Pancreas (tissue), 10 donors: ENCODE results near the gene BHLHA15. TPM values are rescaled to one million over a fixed set of nuclear protein-coding genes. Genes with fewer than 3 reads are reported as not detected.
A peak's percentile ranks its signal among the peaks of the same experiment; 100 is the strongest.

Experiments used
- ATAC-seq, 4 donors: fragments of 200-7000 bp; cut with Tn5 transposase; one replicate each; pipeline versions ENCODE4 v1.8.0 to v1.9.1; 2020; ENCODE audit warnings: mild to moderate bottlenecking in 4 of 4, moderate library complexity in 4 of 4
- DNase-seq, 6 donors: peaks; one replicate each; pipeline ENCODE4 v3.0.0-alpha.2; 2020
- FAIRE-seq: peaks from 2 replicates; lab custom pipeline; 2012; peaks lifted over from hg19 to GRCh38; lab: Jason Lieb, UNC
- H3K27ac ChIP-seq, 4 donors: fragments of 200-600 bp; sonication (generic); 1 replicate in 3 of 4; 2 replicates in 1 of 4; pipeline versions ENCODE4 v1.5.0 to v1.8.0; 2020
- H3K27me3 ChIP-seq, 4 donors: fragments of 200-600 bp; one replicate each; pipeline ENCODE4 v1.8.0; 2021
- H3K36me3 ChIP-seq, 3 donors: fragments of 200-600 bp; sonication (generic) in 1 of 3; one replicate each; pipeline versions ENCODE4 v1.5.0 to v1.8.0; 2020 to 2021
- H3K4me1 ChIP-seq, 3 donors: fragments of 200-600 bp; one replicate each; pipeline ENCODE4 v1.8.0; 2021
- H3K4me3 ChIP-seq, 4 donors: fragments of 200-600 bp; sonication (generic) in 2 of 4; one replicate each; pipeline versions ENCODE4 v1.5.0 to v1.8.0; 2020 to 2021
- H3K9me3 ChIP-seq, 4 donors: fragments of 200-600 bp; one replicate each; pipeline ENCODE4 v1.8.0; 2021
- CTCF ChIP-seq, 4 donors: fragments of 200-600 bp; sonication (generic) in 3 of 4; IDR thresholded peaks; one replicate each; pipeline versions ENCODE4 v1.5.0 to v1.8.0; 2021; ENCODE audit warnings: antibody characterized with exemption in 4 of 4
- WGBS, 2 donors: extraction: QIAGEN DNeasy Blood & Tissue Kit; methylation state at CpG; one replicate each; pipeline ENCODE4 v1.1.7; 2013; 5-methylcytosine and 5-hydroxymethylcytosine counted together
- intact Hi-C, 3 donors: fragments of 100-400 bp; cut with DNase I; formaldehyde crosslinking; loops; one replicate each; pipeline versions ENCODE4 v1.11.1 to v1.14.2; 2022
- polyA plus RNA-seq, 2 donors: library from polyadenylated mRNA; stranded (reverse); fragments of 200-250 nt; gene quantifications; one replicate each; pipeline ENCODE4 v1.2.3, GENCODE V29; 2013
- total RNA-seq, 6 donors: library from RNA; stranded (reverse); fragmentation: NEBNext Ultra II Directional in 4 of 6; extraction: Animal tissue kit (Norgen Biotek cat#: 25700) in 4 of 6; gene quantifications; one replicate each; pipeline versions ENCODE4 v1.2.1 to v1.2.4, GENCODE V29; 2021 to 2023
- donor health status: healthy with polysubstance abuse.
- donor health status: DM: no; HTN: no; CAD: no; lungs with moderate emphysema.
- donor health status: DM: no; HTN: no; CAD: no.
- donor health status: control.
- donor health status: control.
- donor health status: Bipolar disorder and iron deficiency.
- donor health status: DM: yes; HTN: yes; CAD: no.
- donor health status: DM: no; HTN: no; CAD: no.
- donor health status: DM: no; HTN: no; CAD: no.
- donor health status: DM: yes; HTN: yes; CAD: no.

The BHLHA15 gene
- total and polyA plus RNA-seq, 8 donors: 32.5 to 405 (median 105) TPM

GRCh38 chr7:98202367-98203195 is 8.7 kb upstream of the BHLHA15 start:
- no peak for TF ChIP-seq CTCF (IDR thresholded peaks at IDR 0.05)
- intact Hi-C loops: no loop called here
- H3K27me3 ChIP-seq: no peaks in the 10 kb centered on the region
- H3K4me1 ChIP-seq: no peaks in the 10 kb centered on the region
- H3K9me3 ChIP-seq: no peaks in the 10 kb centered on the region
- 86% methylated on average over 15 of the region's 15 CpGs for WGBS, 2 donors
- ATAC-seq (peak in 1 of 4 donors; percentile 16), DNase-seq (peak in 2 of 6 donors; percentile 14 to 20), FAIRE-seq (no peak)
- peaks cover 0 to 35% (median 0%) of the 10 kb centered on the region in 3 donors for H3K36me3 ChIP-seq
- H3K27ac ChIP-seq: no peak overlapping the region
- no peak overlapping the region for H3K4me3 ChIP-seq

DNA sequence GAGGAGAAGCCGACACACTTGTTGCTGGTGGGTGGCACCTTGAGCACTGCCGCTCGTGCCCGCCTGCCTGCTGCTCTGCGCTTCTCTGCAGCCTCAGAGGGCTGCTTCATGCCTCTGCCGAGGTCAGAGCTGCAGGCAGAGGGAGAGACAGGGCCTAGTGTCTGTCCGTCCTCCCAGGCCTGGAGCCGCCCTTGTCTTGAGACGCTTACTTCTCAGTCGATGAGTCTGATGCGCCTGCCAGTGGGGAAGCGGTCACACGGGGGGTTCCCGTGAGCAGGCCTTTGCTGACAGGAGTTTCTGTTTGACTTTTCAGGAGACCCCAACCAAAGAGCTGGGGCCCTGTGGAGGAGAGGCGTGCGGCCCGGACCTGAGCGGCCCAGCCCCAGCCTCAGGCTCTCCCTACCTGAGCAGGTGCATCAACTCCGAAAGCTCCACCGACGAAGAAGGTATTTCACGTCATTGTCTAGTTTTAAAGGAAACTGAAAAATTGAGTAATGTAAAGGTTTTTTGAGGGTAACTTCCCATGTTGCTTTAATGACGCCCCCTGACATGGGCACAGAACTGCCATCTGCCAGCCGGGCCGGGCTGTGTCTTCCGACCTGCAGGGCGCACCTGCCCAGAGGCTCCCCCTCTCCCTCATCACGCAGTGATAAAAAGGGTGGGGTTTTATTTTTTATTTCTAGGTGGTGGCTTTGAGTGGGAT is 7.8 kb upstream of the BHLHA15 start:
- Histone ChIP-seq H3K4me1 (no peaks in the 10 kb centered on the region), H3K9me3 (no peaks in the 10 kb centered on the region), H3K27ac (no peak overlapping the region), H3K27me3 (no peaks in the 10 kb centered on the region), H3K4me3 (no peak overlapping the region), H3K36me3 (peaks cover 0 to 35% (median 0%) of the 10 kb centered on the region in 3 donors)
- FAIRE-seq: no peak
- TF ChIP-seq CTCF (IDR thresholded peaks at IDR 0.05): no peak
- no peak for ATAC-seq
- peak in 2 of 6 donors; percentile 51 to 53 for DNase-seq
- 96 to 97% methylated on average over 28 of the region's 28 CpGs for WGBS, 2 donors
- intact Hi-C loops: no loop called here

DNA sequence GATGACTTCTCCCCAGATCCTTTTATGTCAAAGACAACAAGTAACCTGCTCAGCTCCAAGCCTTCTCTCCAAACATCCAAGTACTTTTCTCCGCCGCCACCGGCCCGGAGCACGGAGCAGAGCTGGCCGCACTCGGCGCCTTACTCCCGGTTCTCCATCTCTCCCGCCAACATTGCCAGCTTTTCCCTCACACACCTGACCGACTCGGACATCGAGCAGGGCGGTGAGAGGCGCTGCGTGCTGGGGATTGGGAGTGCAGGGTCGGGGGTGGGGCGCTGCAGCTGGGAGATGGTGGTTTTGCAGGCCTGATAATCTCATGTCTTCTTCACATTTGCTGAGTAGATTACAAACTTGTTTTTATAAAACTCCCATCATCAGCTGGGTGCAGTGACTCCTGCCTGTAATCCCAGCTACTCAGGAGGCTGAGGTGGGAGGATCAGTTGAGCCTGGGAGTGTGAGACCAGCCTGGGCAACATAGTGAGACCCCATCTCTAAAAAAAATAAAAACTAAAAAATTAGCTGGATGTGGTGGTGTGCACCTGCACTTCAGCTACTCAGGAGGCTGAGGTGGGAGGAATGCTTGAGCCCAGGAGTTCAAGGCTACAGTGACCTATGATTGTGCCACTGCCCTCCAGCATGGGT is 7.2 kb upstream of the BHLHA15 start:
- H3K9me3 ChIP-seq: no peaks in the 10 kb centered on the region
- DNase-seq: peak in 2 of 6 donors; percentile 35 to 44
- H3K4me3 ChIP-seq: no peak overlapping the region
- H3K36me3 ChIP-seq: peaks cover 0 to 35% (median 0%) of the 10 kb centered on the region in 3 donors
- H3K27me3 ChIP-seq: no peaks in the 10 kb centered on the region
- no peak overlapping the region for H3K27ac ChIP-seq
- intact Hi-C loops: no loop called here
- TF ChIP-seq CTCF (IDR thresholded peaks at IDR 0.05): no peak
- H3K4me1 ChIP-seq: no peaks in the 10 kb centered on the region
- WGBS, 2 donors: 96 to 97% methylated on average over 18 of the region's 18 CpGs
- no peak for FAIRE-seq
- no peak for ATAC-seq

DNA sequence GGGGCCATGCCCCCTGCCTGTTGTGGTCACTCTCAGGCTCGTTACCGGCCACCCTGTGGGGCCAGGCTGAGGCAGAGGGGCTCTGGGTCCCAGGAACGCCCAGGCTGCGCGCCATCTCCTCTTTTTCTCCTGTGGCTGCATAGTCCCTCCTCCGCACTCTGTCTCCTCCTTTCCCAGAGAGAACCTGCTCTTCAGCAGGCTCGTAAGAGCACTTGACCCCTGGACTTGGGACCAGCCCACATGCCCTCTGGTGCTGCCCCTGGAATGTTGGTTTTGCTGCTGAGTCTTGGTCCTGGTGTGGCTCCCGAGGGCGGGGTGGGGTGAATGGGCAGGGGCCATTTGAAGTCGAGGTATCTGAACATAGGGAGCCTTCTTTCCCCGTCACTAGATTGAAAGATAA is 6.6 kb upstream of the BHLHA15 start:
- DNase-seq (peak in 2 of 6 donors; percentile 27 to 38), ATAC-seq (no peak), FAIRE-seq (no peak)
- Histone ChIP-seq H3K27me3 (no peaks in the 10 kb centered on the region), H3K4me3 (no peak overlapping the region), H3K36me3 (peaks cover 0 to 35% (median 0%) of the 10 kb centered on the region in 3 donors), H3K4me1 (no peaks in the 10 kb centered on the region), H3K9me3 (no peaks in the 10 kb centered on the region), H3K27ac (no peak overlapping the region)
- TF ChIP-seq CTCF (IDR thresholded peaks at IDR 0.05): no peak
- 81 to 87% methylated on average over 11 of the region's 11 CpGs for WGBS, 2 donors
- intact Hi-C loops: no loop called here
